ENCODE measurements around the gene WNK2.

- TF ChIP-seq MYC (IDR thresholded peaks at IDR 0.05; ENCODE audit: low read depth, low read length) (no peak), MAX (IDR thresholded peaks at IDR 0.05; ENCODE audit: low read depth, low read length) (no peak)
These were observed 6.2 kb downstream of the WNK2 start for GRCh38 chr9:93190133-93190525.
